ENCODE results near the gene RASL10A. TPM values are rescaled to one million over a fixed set of nuclear protein-coding genes. Genes with fewer than 3 reads are reported as not detected.

The RASL10A gene
- total and polyA plus RNA-seq, 5 experiments from 2014 or later: 0.49 to 1.3 TPM; not detected in 3

GRCh38 chr22:29328055-29328454, 12.6 kb upstream of the RASL10A start:
- POLR2A ChIA-PET: no interaction called here
- DNase-seq: no peak
- Mint-ChIP-seq H3K36me3 (peaks cover 0 to 22% (median 0%) of the 10 kb centered on the region in 3 donors), H3K9me3 (no peaks in the 10 kb centered on the region), H3K27me3 (no peaks in the 10 kb centered on the region), H3K4me3 (no peak overlapping the region), H3K4me1 (peaks cover 0 to 2% (median 0%) of the 10 kb centered on the region in 4 donors), H3K27ac (peak overlapping the region in 1 of 10 donors; percentile 41)
- ATAC-seq: no peak

- Mint-ChIP-seq H3K36me3 (peaks cover 0 to 19% (median 0%) of the 10 kb centered on the region in 3 donors), H3K9me3 (no peaks in the 10 kb centered on the region), H3K4me1 (peaks cover 0 to 2% (median 0%) of the 10 kb centered on the region in 4 donors), H3K27ac (no peak overlapping the region), H3K27me3 (no peaks in the 10 kb centered on the region), H3K4me3 (no peak overlapping the region)
- DNase-seq (no peak), ATAC-seq (no peak)
- POLR2A ChIA-PET: no interaction called here
These were observed 11.7 kb upstream of the RASL10A start for GRCh38 chr22:29327089-29327764.

- Mint-ChIP-seq H3K36me3 (peaks cover 0 to 16% (median 0%) of the 10 kb centered on the region in 3 donors), H3K4me3 (no peak overlapping the region), H3K4me1 (peaks cover 0 to 2% (median 0%) of the 10 kb centered on the region in 4 donors), H3K9me3 (no peaks in the 10 kb centered on the region), H3K27ac (peak overlapping the region in 1 of 10 donors; percentile 49), H3K27me3 (no peaks in the 10 kb centered on the region)
- DNase-seq (no peak), ATAC-seq (no peak)
- POLR2A ChIA-PET: no interaction called here
These were observed 11.0 kb upstream of the RASL10A start for GRCh38 chr22:29326481-29326880.

GRCh38 chr22:29325785-29326315, 10.4 kb upstream of the RASL10A start:
- Mint-ChIP-seq H3K9me3 (no peaks in the 10 kb centered on the region), H3K36me3 (peaks cover 0 to 15% (median 0%) of the 10 kb centered on the region in 3 donors), H3K4me3 (no peak overlapping the region), H3K27me3 (no peaks in the 10 kb centered on the region), H3K4me1 (peaks cover 0 to 2% (median 0%) of the 10 kb centered on the region in 4 donors), H3K27ac (no peak overlapping the region)
- POLR2A ChIA-PET: no interaction called here
- ATAC-seq (no peak), DNase-seq (no peak)

DNA sequence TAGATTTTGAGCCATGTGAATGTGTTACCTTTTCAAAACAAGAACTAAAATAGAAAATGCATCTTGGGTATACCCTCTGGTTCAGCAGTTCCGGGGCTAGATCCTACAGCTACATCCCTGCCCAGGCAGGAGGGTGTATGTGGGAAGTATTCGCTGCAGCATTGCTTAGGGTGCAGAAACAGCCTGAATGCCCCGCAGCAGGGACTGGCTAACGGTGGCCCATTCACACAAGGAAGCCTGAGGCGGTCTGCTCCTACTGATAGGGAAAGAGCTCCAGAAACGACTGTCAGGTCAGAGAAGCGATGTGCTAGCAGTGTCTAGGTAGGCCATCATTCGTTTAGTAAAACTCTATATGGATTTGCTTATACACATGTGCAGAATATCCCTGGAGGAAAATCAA, 9.9 kb upstream of the RASL10A start:
- Mint-ChIP-seq H3K4me1 (peaks cover 0 to 2% (median 0%) of the 10 kb centered on the region in 4 donors), H3K9me3 (no peaks in the 10 kb centered on the region), H3K4me3 (no peak overlapping the region), H3K27me3 (no peaks in the 10 kb centered on the region), H3K36me3 (peaks cover 0 to 13% (median 0%) of the 10 kb centered on the region in 3 donors), H3K27ac (peak overlapping the region in 1 of 10 donors; percentile 20)
- DNase-seq (no peak), ATAC-seq (no peak)
- POLR2A ChIA-PET: no interaction called here

DNA sequence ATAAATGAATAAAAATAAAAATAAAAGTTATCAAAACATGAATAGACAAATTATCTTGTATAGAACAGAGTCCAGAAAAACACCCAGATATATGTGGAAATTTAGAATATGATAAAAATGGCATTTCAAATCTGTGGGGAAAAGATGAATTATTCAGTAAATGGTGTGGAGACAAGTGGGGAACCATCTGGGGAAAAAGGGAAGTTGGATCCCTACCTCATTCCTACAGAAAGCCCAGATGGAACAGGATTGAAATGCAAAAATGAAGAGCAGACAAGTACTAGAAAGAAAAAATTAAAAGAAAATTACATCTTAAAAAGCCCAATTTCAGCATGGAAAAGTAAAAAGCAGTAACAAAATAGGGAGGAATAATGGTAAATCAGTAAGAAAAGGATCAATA, 8.1 kb upstream of the RASL10A start:
- DNase-seq: no peak
- Mint-ChIP-seq H3K27ac (peak overlapping the region in 1 of 10 donors; percentile 25), H3K36me3 (peaks cover 0 to 10% (median 0%) of the 10 kb centered on the region in 3 donors), H3K4me1 (no peaks in the 10 kb centered on the region), H3K27me3 (no peaks in the 10 kb centered on the region), H3K4me3 (no peak overlapping the region), H3K9me3 (no peaks in the 10 kb centered on the region)
- POLR2A ChIA-PET: no interaction called here
- no peak for ATAC-seq

DNA sequence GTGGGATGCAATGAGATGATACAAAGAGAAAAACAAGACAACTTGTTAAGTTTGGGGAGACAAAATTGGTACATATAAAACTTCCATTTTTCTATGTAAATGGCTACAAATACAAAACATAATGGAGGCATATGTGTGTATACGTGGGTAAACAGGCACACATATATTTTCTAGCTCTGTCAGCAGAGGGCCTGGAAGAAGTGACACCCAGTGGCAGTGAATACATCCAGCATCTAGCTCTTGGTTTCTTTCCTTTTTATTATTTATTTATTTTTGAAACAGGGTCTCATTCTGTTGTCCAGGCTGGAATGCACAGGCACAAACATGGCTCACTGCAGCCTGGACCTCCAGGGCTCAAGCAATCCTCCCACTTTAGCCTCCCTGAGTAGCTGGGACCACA, 5.0 kb upstream of the RASL10A start:
- H3K9me3 Mint-ChIP-seq: no peaks in the 10 kb centered on the region

DNA sequence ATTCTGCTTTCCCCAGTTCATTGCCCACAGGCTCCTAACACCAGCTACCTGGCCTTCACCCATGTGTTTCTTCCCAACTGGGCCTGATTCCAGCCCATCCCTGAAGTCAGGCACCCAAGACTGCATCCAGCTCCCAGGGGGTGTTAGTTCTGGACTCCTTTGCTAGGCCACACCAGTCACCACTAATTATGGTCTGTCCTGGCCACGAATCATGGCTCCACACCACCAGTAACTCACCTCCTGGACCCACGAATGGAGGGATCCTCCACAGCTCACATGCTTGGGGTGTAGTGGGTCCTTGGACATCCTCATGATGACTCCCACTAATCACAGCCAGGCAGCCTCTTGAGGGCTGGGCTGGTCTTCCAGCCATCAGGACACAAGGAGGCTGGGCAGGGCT, 3.6 kb upstream of the RASL10A start:
- no peak overlapping the region for H3K4me3 Mint-ChIP-seq
- H3K9me3 Mint-ChIP-seq: no peaks in the 10 kb centered on the region
- peaks cover 7 to 18% (median 9%) of the 10 kb centered on the region in 5 donors for H3K27me3 Mint-ChIP-seq
- no peak overlapping the region for H3K27ac Mint-ChIP-seq
- DNase-seq (no peak), ATAC-seq (no peak)
- H3K4me1 Mint-ChIP-seq: peaks cover 6 to 15% (median 11%) of the 10 kb centered on the region in 4 donors
- H3K36me3 Mint-ChIP-seq: no peaks in the 10 kb centered on the region
- POLR2A ChIA-PET: no interaction called here

More for the DNA sequence above, 5.0 kb upstream of the RASL10A start:
- no peaks in the 10 kb centered on the region for H3K36me3 Mint-ChIP-seq
- POLR2A ChIA-PET: no interaction called here
- H3K4me3 Mint-ChIP-seq: no peak overlapping the region
- H3K4me1 Mint-ChIP-seq: peaks cover 0 to 8% (median 4%) of the 10 kb centered on the region in 4 donors
- peaks cover 0 to 10% (median 3%) of the 10 kb centered on the region in 5 donors for H3K27me3 Mint-ChIP-seq
- H3K27ac Mint-ChIP-seq: no peak overlapping the region
- DNase-seq (no peak), ATAC-seq (no peak)

GRCh38 chr22:29317827-29318454, 2.4 kb upstream of the RASL10A start:
- Mint-ChIP-seq H3K9me3 (no peaks in the 10 kb centered on the region), H3K27me3 (peaks cover 13 to 28% (median 21%) of the 10 kb centered on the region in 5 donors), H3K36me3 (no peaks in the 10 kb centered on the region), H3K4me3 (no peak overlapping the region), H3K4me1 (peaks cover 11 to 26% (median 19%) of the 10 kb centered on the region in 4 donors), H3K27ac (no peak overlapping the region)
- POLR2A ChIA-PET: no interaction called here
- peak in 1 of 10 donors; percentile 52 for DNase-seq
- no peak for ATAC-seq

DNA sequence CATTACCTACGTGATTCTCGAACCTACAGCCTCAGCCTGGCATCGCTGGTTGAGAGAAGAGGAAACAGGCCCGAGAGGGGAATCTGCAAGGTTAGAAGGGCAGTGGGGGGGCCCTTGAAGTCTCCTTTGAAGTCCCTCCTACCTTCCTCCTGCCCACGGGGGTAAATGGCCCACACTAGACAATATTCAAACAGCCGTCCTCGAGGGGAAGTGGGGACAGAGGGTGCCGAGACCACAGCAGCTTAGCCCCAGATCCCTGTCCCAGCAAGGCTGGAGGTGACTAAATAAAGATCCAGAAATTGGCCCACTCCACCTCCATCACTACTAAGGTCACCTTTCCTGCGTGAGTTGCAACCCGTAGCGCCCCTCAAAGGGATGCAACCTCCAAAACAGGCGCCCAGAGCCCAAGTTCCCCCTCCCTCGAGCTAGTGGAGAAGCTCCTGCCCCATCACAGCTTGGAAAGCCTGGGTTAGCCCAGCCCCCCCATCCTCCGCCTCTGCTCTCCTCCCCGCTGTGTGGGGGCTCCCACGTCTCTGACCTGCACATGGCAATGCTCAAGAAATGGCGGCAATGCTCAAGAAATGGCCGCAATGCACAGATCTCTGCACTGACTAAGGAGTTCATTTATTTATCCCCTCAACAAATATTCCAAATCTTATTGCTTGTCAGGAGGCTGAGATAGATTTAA, 788 bp upstream of the RASL10A start:
- Mint-ChIP-seq H3K9me3 (no peaks in the 10 kb centered on the region), H3K4me3 (peak overlapping the region in 8 of 10 donors; percentile 6 to 58 (median 41)), H3K27me3 (peaks cover 15 to 40% (median 30%) of the 10 kb centered on the region in 5 donors), H3K4me1 (peaks cover 12 to 31% (median 19%) of the 10 kb centered on the region in 4 donors), H3K36me3 (no peaks in the 10 kb centered on the region), H3K27ac (no peak overlapping the region)
- DNase-seq (peak in 1 of 10 donors; percentile 58), ATAC-seq (no peak)
- POLR2A ChIA-PET: no interaction called here

GRCh38 chr22:29314537-29315285, 786 bp downstream of the RASL10A start:
- ATAC-seq: peak in 1 of 2 donors; percentile 17
- Mint-ChIP-seq H3K9me3 (no peaks in the 10 kb centered on the region), H3K27me3 (peaks cover 15 to 49% (median 30%) of the 10 kb centered on the region in 5 donors), H3K4me3 (peak overlapping the region; percentile 16 to 83 (median 66)), H3K4me1 (peaks cover 12 to 31% (median 20%) of the 10 kb centered on the region in 4 donors), H3K36me3 (no peaks in the 10 kb centered on the region), H3K27ac (peak overlapping the region in 1 of 10 donors; percentile 46)
- POLR2A ChIA-PET: no interaction called here
- no peak for DNase-seq
